HG03457 (cell line): Measurements from ENCODE around the gene ARHGAP22.

Experiments used
- ATAC-seq: cut with Tn5 transposase; IDR thresholded peaks from one replicate; pipeline ENCODE4 v1.9.1; 2021; ENCODE audit warnings: moderate number of reproducible peaks; ENCODE audit not compliant: unreplicated experiment

Gene ARHGAP22

DNA sequence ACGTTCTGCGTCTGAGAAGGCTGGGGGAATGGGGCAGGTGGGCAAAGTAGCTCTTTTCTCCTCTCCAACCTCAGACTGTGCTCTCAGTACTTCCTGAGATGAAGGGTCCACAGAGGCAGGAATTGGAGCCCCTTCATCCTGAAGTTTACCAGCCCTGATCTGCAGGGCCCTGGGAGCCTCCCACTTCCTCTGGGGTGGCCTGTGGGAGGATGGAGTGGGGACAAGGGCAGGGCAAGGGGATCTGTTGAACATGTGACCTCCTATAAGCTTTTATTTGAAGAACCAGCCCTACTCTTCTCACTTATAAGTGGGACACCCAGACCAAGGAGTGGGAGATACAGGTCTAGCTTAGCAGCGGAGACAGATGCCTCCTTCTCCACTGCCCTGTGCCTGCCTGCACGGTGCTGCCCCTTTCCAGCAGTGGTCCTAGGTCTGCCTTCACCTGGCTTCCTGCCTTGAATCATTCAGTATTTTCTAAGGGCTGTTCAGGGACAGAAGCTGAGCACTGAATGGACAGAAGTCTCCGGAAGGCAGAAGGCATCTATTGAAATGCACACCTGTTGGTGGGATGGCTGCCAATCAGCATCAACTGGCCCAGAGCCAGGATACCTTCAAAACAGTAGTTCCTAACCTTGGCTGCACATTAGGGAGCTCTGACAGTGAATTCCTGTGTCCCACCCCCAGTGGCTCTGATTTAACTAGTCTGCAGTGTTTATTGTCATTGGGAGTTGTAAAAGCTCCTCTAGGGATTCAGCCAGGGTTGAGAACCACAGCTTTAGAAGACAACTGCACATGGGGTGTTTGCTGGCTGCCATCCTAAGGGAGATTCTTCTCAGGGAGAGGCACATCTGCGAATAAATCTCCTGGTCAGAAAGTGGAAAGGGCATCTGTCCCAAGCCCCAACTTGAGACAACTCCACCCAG, 2.7 kb upstream of the ARHGAP22 start:
- ATAC-seq = no peak

DNA sequence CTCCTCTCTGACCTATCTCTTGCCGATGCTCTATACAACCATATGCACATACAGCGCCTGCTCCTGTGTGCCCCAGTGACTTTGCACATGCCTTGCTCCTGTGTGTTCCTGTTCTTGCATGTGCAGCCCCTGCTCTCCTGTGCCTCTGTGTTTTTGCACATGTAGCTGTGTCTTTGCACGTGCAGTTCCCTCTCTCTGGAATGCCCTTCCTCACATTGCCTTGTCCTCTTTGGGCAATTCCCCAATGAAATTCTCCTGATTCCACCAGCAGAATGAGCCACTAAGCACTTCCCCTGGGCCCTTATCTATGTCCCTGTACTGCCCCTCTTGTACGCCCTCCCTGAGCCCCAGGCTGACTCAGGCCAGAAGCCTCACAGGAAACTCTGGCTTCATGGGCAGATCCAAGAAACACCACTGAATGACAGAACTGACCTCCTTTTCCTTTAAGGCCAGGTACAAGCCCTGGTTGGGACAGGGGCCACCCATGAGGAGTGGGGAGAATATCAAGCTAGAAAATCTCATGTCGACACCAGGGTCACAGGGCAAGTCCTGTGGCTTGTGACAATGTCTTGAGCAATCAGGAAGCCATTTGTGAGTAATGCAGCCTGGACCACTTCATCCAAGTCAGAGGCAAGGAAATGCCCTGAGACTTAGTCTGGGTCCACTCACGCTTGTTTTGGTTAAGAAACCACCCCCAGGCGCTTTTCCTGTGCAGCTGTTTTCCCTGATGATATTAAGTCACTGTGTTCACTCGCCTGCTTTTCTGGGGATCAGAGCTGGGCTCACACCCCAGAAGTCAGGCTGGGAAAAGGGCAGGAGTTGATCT, 1.9 kb upstream of the ARHGAP22 start:
- no peak for ATAC-seq

DNA sequence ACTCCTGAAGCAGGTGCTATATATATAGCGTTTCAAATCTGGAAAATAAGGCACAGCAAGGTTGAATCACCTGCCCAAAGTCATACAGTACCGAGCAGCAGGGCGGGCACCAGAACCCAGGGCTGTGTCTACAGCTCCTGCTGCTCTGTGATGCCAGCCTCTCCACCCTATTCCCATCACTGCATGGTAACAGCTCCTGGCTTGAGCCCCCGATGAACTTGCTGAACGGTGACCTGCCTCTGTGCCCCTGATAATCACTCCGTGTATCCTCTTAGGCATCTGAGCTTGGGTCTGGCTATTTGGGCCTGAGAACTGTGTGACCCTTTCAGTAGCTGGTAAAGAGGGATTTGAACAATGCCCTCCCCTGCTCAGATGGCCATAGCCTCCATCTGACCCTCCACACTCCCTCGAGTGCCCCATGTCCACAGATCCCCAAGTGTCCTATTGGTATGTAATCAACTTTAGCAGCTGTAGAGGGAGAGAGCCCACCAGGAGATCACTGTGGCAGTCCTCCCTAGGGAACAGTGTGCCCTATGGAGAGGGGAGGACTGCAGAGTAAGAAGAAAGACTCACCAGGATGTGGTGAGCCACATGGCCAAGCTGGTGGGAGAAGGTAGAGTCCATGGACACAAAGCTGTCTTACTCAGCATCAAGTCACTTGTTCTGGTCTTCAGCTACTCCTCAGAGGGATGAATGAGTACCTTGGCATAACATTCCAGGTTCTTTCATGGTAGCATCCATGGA, 1.1 kb upstream of the ARHGAP22 start:
- ATAC-seq = no peak

DNA sequence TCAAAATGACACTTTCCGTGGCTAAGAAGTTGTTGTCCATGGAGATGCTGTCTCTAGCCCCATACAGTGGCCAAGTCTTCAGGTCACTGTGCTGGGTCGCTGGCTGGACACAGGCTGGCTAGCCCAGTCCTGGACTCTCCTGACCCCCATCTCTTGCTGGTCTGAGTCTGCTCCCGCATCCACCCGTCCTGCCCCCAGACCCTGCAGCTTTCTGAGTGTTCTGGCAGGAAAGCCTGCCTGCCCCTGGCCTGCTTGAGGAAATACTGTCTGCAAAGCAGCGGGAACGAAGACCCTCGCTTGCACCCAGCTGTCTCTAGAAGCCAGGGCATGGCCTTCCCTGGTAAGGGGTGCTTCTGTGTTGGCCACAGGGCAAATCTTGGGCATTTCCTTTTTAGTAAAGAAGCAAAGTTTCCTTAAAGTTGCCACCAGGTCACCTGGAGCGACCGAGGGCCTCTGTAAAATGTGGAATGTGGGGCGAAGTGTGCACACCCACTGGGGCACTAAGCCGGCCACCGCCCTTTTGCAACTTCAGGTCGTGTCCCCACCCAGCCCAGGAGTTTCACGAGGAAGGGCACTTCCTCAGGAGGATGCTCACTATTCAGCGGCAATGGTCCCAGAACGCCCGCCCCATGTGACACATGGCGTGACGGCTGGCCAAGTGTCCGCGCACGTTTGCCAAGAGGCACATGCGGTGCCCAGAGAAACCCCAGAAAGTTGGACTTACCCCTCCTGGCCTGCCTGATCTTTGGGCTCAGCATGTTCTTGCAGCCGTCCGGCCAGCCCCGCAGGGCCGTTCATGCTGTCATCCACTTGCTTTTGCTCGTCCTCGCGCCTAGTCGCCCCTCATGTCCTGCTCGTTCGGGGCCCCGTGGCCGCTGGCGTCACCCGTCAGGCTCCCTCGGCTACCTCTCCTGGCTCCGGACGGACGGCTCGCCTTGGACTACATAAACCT, 558 bp downstream of the ARHGAP22 start:
- no peak for ATAC-seq

- no peak for ATAC-seq
Measured at GRCh38 chr10:48603421-48604038, 1.3 kb downstream of the ARHGAP22 start.

DNA sequence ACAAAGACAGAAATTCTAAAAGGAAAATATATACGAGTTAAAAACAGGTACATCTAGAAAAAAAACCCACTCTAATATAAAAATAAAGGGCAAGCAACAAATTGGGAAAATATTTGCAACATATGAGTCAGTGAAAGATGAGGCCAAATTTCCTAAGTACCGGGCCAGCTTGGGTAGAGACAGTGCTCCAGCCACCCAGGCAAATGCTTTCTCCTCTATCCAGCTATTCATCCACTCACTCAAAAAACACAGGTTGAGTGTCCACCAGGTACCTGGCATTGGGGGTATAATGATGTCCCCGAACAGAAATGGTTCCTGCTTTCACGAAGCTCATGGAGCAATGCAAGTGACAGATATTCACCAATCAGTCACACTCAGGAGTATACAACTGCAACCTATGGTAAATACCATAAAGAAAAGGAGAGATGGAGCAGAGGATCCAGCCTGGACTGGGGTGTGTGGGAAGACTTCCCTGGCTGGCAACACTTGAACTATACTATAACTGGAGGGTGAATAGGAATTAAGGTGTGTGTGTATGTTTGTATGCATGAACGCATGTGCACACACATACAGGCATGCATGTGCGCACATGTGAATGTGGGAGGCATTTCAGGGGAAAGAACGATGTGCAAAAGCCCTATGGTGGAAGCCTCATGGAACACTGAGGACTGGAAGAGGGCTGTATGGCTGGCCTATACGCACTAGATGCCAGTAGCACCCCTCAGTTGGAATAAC, 2.3 kb downstream of the ARHGAP22 start:
- no peak for ATAC-seq

DNA sequence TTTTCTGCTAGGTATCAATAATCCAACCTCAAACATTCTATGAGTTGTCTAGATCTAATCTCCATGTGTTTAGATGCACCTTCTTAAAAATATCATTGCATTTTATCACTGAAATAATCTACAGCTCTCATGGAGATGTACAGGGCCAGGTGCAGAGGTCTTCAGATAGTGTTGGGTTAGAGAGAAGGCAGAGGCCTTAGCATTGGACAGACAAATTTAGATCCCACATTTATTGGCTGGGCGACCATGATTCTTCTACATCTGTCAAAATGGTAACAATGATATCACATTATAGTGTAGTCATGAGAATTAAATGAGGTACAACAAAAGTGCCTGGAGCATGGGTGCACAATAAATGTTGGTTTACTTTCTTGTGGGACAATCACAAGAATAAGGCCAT, 3.1 kb downstream of the ARHGAP22 start:
- ATAC-seq = no peak

- ATAC-seq = no peak
Measured at GRCh38 chr10:48600645-48601505, 4.0 kb downstream of the ARHGAP22 start.

- ATAC-seq = no peak
Measured at GRCh38 chr10:48599830-48600134, 5.1 kb downstream of the ARHGAP22 start.

DNA sequence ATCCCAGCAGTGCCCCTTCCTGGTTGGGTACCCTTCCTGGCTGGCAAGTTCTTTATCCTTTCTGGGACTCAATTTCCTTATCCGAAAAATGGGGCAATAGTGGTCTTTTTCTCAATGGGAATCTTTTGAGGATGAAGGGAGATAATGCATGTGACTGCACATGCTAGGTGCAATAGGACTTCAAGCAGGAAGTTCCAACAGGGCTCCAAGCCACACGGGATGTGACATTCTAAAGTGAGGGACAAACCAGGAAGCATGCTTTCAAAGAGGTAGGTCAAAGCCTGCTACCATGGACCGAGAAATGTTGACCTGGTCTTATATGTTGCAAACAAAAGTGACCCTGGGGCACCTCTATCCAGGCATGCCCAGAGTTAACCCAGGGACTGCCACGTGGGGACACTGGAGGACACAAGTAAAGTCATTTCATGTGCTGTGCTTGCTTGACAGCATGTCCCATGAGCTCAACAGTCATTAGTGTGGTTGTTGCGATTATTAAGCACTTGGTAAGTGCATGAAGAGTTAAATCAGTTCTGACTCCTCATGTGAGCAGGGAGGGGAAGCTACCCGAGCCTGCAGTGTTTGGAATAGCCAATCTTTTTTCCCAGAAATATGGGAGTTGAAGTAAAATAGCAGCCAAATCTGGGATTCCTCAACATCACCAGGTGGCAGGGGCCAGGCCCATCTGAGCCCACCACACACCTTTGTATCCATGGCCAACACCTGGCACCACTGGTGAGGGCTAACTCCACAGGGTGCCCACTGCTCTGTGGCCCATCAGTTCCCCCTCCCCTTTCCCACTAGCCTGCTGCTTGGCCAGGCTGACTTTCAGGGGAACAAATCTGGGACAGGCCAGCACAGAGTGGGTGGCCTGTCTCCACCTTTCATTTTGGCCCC, 5.7 kb downstream of the ARHGAP22 start:
- no peak for ATAC-seq

- ATAC-seq = no peak
Measured at GRCh38 chr10:48598243-48598935, 6.5 kb downstream of the ARHGAP22 start.

- no peak for ATAC-seq
Measured at GRCh38 chr10:48595539-48595932, 9.3 kb downstream of the ARHGAP22 start.

DNA sequence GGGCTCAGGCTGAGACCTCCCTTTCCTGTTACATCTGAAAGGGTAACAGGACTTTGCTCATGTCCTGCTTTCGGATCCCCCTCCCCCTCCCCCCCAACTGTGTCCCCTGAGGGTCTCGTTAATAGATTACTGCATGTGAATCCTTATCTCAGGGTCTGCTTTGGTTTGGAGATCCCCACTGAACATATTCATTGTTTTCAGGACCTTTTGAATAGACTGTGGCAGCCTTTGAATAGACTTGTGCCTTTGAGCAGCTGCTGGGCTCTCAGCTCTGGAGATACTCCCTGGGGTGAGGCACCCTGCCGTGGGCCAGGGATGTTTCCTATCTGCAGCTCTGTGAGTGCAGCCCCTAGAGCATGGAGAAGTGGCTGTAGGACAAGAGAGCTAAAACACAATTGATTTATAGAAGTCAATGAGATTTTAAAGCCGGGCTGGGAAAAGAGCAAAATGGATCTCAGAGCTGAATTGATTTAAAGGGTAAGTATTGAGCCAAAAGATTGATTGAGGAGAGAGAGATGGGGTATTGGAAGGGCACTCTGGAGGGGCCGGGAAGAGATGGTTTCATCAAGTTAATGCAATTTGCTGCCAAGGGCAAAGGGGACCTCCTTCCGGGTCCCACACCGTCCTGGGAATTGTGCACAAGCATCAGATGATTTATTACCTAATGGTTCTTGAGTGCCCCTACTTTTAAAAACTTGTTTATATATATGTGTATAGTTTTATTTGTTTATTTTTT, 9.9 kb downstream of the ARHGAP22 start:
- no peak for ATAC-seq

GRCh38 chr10:48594371-48594770, 10.5 kb downstream of the ARHGAP22 start:
- ATAC-seq = no peak

DNA sequence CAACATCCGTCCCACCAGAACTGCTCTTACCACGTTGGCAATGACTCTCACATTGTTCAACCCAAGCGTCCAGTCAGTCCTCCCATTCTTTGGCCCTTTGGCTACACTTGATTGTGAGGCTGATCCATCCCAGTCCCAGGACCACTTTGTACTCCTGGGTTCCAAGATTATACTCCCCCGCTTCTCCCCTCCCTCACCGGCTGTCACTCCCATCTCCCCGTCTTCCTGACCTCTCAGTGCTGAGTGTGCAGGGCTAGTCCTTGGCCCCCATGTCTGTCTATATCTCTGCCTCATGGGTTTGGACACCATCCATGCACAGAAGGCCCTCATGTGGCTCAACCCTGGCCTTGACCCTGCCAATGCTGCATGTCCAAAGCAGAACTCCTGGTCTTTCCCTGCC, 12.5 kb downstream of the ARHGAP22 start:
- no peak for ATAC-seq

DNA sequence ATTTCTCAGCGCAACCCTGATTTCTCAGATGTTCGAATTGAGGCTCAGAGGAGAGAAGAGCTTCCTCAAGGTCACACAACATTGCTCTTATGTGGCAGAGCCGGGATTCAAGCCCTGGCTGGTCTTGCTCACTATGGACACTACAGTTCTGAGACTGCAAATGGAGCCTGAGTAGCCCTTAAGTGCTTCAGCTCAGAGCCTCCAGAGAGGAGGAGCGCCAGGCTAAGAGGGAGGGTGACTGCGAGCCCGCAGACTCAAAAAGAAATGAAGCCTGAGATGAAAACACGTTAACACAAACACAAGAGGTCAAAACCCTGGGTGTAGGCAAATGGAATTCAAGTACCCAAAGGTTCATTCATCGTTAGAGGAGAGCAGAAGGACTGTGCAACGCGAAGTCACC, 13.9 kb downstream of the ARHGAP22 start:
- no peak for ATAC-seq
